GM12891 (cell line): ENCODE results near the gene UFD1.

ENCODE experiments used
- PAX5 ChIP-seq: IDR thresholded peaks from 2 replicates; pipeline ENCODE4 v1.6.1; 2011; ENCODE audit warnings: low read length, moderate library complexity, mild to moderate bottlenecking; ENCODE audit not compliant: insufficient read depth, severe bottlenecking
- POLR2A ChIP-seq: IDR thresholded peaks from 2 replicates; pipeline ENCODE4 v1.6.1; 2011; ENCODE audit warnings: low read depth, low read length, control low read depth
- POLR2AphosphoS5 ChIP-seq: IDR thresholded peaks from 2 replicates; pipeline ENCODE4 v1.6.1; 2011; ENCODE audit warnings: low read depth, low read length, control low read depth
- POU2F2 ChIP-seq: IDR thresholded peaks from 2 replicates; pipeline ENCODE4 v1.6.1; 2011; ENCODE audit warnings: low read depth, mild to moderate bottlenecking, control low read depth, low read length, moderate library complexity
- TAF1 ChIP-seq: IDR thresholded peaks from 2 replicates; pipeline ENCODE4 v1.6.1; 2011; ENCODE audit warnings: low read depth, low read length, control low read depth

DNA sequence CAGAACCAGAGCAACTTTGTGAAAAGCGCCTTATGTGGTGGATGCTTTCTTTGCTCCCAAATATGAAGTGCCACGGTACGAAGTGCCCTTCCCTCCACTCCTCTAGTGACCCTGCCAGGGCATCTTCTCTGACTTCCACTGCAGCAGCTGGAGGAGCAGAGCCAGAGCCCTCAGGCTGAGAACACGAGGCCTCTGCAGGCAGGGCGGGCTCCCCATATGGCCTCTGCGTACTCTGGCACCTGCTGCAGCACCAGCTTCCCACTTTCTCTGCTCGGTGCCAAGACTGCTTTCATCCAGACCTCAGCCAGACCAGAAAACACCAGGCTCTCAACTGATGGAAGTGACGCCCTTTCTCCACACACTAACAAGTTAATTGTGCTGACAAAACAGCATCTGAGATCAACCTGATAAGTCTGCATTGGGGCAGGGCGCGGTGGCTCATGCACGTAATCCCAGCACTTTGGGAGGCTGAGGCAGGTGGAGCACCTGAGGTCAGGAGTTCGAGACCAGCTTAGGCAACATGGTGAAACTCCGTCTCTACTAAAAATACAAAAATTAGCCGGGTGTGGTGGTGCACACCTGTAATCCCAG is 12.8 kb downstream of the UFD1 start:
- TF ChIP-seq POLR2A (no peak), TAF1 (no peak), POLR2AphosphoS5 (no peak), POU2F2 (no peak), PAX5 (no peak)
